Activated CD8-positive, alpha-beta memory T cell treated with anti-CD3 and anti-CD28 coated beads for 4 hours (primary cell): ENCODE results near the gene VCAM1.

Experiments used
- DNase-seq, 2 donors: peaks; one replicate each; pipeline ENCODE4 v3.0.0-alpha.2; 2020; ENCODE audit warnings: low read depth in 2 of 2

VCAM1 gene, protein sequence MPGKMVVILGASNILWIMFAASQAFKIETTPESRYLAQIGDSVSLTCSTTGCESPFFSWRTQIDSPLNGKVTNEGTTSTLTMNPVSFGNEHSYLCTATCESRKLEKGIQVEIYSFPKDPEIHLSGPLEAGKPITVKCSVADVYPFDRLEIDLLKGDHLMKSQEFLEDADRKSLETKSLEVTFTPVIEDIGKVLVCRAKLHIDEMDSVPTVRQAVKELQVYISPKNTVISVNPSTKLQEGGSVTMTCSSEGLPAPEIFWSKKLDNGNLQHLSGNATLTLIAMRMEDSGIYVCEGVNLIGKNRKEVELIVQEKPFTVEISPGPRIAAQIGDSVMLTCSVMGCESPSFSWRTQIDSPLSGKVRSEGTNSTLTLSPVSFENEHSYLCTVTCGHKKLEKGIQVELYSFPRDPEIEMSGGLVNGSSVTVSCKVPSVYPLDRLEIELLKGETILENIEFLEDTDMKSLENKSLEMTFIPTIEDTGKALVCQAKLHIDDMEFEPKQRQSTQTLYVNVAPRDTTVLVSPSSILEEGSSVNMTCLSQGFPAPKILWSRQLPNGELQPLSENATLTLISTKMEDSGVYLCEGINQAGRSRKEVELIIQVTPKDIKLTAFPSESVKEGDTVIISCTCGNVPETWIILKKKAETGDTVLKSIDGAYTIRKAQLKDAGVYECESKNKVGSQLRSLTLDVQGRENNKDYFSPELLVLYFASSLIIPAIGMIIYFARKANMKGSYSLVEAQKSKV

GRCh38 chr1:100719490-100719889 is at the start of gene VCAM1:
Gene VCAM1 (plus strand): TSS chr1:100719742. CDS start chr1:100719861, 119 bp downstream.
- no peak for DNase-seq

- no peak for DNase-seq
Observed at GRCh38 chr1:100670083-100670482, 49.5 kb upstream of the VCAM1 start.

DNA sequence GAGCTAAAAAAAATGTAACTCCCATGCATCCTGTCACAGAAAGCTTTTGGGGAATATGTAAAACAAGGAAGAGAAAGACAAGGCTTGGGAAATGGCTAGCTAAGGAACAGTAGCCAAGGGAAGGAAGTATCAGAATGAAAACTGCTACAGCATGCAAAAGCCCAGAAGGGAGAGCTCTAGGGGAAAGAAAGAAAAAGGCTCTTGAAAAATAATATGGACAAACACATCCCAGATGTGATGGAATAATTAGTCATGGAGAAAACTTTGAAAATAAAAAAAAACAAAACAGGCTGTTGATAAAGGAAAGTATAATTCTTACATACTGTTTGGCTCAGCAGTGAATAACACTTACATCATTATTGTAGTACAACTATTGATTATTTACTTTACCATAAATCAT is 47.9 kb upstream of the VCAM1 start:
- DNase-seq: no peak

DNA sequence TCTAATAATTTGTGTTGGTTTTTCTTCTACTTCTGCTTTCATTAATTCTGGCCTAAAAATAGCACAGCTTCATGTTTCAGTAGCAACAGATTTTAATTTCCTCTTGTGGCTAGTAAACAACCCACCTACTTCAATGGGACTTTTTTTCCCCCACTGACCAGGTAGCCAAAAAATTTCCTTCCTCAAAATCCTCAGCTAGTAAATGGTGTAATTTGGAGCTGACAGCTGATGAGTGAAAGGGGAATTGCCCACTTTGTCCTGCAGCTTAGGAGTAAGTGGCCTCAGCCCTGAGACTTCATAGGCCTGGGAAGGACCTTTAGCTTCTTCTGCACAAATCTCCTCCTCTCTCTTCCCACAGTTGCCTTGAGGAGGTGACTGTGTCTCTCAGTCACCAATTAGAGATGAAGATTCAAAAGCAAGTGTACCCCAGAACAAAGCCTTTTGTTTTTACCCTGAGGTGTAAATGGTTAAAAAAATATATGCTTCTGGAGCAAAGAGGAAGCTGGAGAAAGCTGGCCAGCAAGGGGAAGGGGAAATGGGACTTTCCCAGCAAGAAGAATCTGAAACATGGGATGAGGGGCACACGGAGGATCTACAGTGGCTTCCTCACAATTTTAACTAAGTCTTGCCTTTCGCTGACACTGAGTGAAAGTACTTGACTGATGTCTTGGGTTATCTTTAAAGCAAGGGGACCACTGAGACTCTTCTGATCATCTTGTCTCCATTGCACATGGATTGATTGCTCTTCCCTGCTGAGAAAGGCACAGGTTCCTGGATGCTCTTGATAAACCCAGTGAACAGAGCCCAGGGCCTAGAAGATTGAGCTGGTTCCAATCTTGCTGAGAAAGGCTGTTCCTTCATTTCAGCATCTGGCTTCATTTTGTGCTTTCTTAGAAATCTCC is 35.8 kb upstream of the VCAM1 start:
- DNase-seq: no peak

- no peak for DNase-seq
Observed at GRCh38 chr1:100699744-100700143, 19.8 kb upstream of the VCAM1 start.

- DNase-seq: no peak
Observed at GRCh38 chr1:100700586-100700985, 19.0 kb upstream of the VCAM1 start.

DNA sequence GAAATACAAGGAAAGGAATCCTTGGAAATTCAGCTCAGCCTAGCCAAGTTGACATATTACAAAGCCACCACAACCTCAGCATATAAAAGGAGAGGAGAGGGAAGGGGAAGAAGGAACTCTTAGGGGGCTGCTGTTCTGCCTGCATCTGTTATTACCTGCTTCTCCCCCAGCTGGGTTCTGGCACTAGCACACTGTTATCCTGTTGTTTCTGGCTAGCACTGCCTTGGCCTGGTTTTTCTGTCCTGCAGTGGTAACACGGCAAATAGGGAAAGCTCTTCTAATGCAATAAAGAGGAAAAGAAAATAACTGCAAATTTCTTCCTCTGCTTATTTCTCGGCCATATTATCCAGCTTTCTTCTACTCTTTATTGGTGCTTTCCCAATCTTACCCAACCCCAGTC is 16.5 kb upstream of the VCAM1 start:
- DNase-seq: no peak

DNA sequence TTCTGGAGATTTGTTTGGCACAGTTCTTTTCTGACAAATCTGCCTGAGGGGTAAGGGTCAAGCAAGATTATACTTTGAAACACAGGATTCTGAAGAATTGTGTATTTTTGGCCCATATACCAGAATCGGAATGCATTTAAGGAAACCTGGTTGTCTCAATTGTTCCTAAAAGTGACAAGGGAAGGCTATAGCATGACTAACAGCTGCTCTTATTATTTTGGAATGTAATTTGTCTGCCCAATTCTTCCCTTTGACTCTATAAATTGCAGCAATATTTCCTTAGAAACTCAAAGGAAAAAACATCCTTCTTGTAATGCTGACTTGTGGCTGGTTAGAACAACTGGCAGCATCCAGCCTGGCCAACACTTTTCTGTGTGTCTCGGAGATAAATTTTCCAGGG is 15.8 kb upstream of the VCAM1 start:
- DNase-seq: no peak

- no peak for DNase-seq
Observed at GRCh38 chr1:100704473-100704872, 15.1 kb upstream of the VCAM1 start.

- no peak for DNase-seq
Observed at GRCh38 chr1:100706296-100706695, 13.2 kb upstream of the VCAM1 start.

DNA sequence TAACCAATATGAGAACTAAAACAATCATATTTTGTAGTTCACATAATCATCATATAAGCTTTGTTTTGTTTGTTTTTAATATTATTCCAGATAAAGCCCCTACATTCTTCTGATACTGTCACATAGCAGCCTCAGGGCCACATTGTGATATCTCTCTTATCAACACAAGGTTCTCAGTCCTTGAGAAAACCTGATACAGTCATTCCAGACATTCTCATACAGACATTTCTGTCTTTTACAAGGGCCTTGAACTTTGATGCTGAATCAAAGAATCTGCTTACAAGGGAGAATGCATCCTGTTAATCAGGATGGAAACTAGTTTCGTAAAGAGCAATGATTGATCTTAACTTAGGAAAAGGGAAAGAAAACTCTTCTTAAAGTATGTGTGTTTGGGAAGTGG is 12.7 kb upstream of the VCAM1 start:
- no peak for DNase-seq

DNA sequence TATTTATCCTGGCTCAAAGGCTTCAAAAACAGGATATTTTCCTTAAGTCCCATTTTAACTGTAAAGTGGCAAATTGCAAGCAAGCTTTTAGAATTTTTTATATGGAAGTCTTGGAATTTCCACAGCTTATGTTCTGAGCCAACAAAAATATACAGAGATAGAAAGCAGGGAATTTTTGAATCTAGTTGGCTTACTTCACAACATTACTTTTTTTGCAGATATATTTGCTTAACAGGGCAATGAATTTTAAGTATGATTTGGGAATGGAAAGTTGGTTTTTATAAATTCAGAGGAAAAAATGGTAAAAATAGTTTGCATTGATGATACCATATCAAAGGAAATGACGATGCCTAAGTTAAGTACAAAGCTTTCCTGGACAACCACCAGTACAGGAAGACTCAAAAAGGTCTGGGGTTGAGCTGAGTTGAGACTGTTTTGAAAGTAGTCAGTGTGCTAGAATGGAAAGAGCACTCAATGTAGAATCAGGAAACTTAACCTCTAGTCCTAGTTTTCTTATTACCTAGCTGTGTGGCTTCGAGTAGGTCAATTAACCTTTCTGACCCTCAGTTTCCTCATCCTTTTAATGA is 11.0 kb upstream of the VCAM1 start:
- no peak for DNase-seq

GRCh38 chr1:100710906-100711682 is 8.4 kb upstream of the VCAM1 start:
- no peak for DNase-seq

DNA sequence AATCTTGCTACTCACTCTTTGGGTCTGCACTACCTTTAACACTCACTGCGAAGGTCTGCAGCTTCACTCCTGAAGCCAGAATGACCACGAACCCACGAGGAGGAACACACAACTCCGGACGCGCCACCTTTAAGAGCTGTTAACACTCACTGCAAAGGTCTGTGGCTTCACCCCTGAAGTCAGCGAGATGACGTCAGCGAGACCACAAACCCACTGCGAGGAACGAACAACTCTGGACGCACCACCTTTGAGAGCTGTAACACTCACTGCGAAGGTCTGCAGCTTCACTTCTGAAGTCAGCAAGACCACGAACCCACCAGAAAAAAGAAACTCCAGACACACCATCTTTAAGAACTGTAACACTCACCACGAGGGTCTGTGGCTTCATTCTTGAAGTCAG is 6.5 kb upstream of the VCAM1 start:
- DNase-seq: peak; percentile 41 to 69

GRCh38 chr1:100713626-100714025 is 5.9 kb upstream of the VCAM1 start:
- DNase-seq: no peak

- no peak for DNase-seq
Observed at GRCh38 chr1:100714599-100714998, 4.9 kb upstream of the VCAM1 start.

DNA sequence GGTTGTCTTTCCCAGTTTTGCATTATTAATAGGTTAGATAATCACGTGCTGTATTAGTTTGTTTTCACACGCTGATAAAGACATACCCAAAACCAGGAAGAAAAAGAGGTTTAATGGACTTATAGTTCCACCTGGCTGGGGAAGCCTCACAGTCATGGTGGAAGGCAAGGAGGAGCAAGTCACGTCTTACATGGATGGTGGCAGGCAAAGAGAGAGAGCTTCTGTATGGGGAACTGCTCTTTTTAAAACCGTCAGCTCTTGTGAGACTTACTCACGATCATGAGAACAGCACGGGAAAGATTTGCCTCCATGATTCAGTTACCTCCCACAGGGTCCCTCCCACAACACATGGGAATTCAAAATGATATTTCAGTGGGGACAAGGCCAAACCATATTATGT is 2.3 kb upstream of the VCAM1 start:
- no peak for DNase-seq

DNA sequence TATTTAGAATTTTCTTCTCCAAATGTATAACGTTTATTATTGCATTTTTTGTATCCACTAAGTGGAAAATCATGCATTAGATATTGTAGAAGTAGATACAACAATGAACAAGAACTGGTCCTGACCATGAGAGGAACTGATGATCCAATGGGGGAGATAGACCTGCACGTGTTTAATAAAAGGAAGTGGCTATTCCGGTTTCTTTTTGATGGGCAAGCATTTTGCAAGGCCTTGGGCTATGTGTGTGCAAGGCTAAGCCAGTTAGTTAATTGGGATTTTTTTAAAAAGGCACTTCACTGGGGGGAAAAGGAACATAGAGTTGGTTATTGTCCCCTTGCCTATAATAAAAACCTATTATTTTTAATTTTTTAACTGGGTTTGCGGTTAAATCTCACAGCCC is 961 bp upstream of the VCAM1 start:
- DNase-seq: no peak

DNA sequence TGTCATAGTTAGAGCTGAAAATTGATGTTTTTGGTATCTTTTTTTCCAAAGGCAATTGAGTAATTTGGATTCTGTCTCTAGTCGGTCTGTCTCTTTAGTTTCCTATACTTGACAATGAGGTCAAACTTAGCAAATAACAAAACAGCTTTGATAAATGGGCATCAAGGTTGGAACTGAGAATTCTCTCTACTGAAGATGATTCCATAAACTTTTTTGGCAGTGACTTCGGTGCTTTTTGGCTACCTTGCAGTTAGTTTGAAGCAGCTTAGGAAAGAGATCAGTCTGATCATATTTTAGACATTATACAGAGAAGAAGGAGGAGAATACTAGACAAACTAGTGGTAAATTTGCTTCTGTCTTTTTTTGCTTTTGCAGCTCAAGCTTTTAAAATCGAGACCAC is 559 bp downstream of the VCAM1 start:
- no peak for DNase-seq

- no peak for DNase-seq
Observed at GRCh38 chr1:100720751-100721150, 1.2 kb downstream of the VCAM1 start.
